Peyer's patch (tissue), 4 donors: ENCODE data around the gene ARHGAP24.

Source experiments
- CTCF ChIP-seq, 6 experiments: fragments of 450-650 bp in 4 of 6; fragments of 200-600 bp in 2 of 6; sonication (generic) in 1 of 6; IDR thresholded peaks; one replicate each; pipeline ENCODE4 v1.5.1; 2017 to 2019; ENCODE audit warnings: antibody characterized with exemption in 6 of 6, mild to moderate bottlenecking in 3 of 6, moderate library complexity in 1 of 6
- POLR2A ChIP-seq, 2 donors: fragments of 450-650 bp; IDR thresholded peaks; one replicate each; pipeline ENCODE4 v1.5.1; 2017; ENCODE audit warnings: antibody characterized with exemption in 2 of 2, mild to moderate bottlenecking in 2 of 2, moderate library complexity in 2 of 2

GRCh38 chr4:85774489-85774888 lies 299.5 kb downstream of the ARHGAP24 start:
- TF ChIP-seq POLR2A (IDR thresholded peaks at IDR 0.05) (no peak), CTCF (IDR thresholded peaks at IDR 0.05) (no peak)
